HCT116 (cell line): ENCODE results near the gene OR8G1.

Experiments used
- ELF1 ChIP-seq: IDR thresholded peaks from 2 replicates; pipeline ENCODE4 v1.6.1; 2012; ENCODE audit warnings: low read depth, borderline replicate concordance
- EZH2 ChIP-seq: fragments of 200-600 bp; sonication (generic); IDR thresholded peaks from 2 replicates; pipeline ENCODE4 v1.6.1; 2017; ENCODE audit warnings: antibody characterized with exemption, mixed run types
- EZH2phosphoT487 ChIP-seq: fragments of 200-600 bp; IDR thresholded peaks from 2 replicates; pipeline ENCODE4 v1.6.1; 2018; ENCODE audit warnings: antibody characterized with exemption, borderline replicate concordance
- FOSL1 ChIP-seq: IDR thresholded peaks from 2 replicates; pipeline ENCODE4 v1.6.1; 2012; ENCODE audit warnings: low read depth
- JUND ChIP-seq: IDR thresholded peaks from 2 replicates; pipeline ENCODE4 v1.6.1; 2012
- POLR2A ChIP-seq: IDR thresholded peaks from 2 replicates; pipeline ENCODE4 v1.7.0; 2011; ENCODE audit warnings: borderline replicate concordance; ENCODE audit not compliant: insufficient read depth, insufficient read length; ENCODE audit errors: extremely low read depth
- POLR2AphosphoS5 ChIP-seq: IDR thresholded peaks from 2 replicates; pipeline ENCODE4 v1.6.1; 2011; ENCODE audit warnings: mild to moderate bottlenecking, low read depth, low read length, moderate library complexity
- TCF7L2 ChIP-seq: IDR thresholded peaks from 2 replicates; pipeline ENCODE4 v1.7.0; 2011; ENCODE audit warnings: borderline replicate concordance, inconsistent platforms; ENCODE audit not compliant: insufficient read depth, insufficient read length; ENCODE audit errors: extremely low read depth
- ZNF274 ChIP-seq: fragments of 200-500 bp; sonication (Bioruptor generic); IDR thresholded peaks from 2 replicates; pipeline ENCODE4 v1.6.1; 2014; ENCODE audit warnings: mild to moderate bottlenecking, low read depth, low read length, inconsistent platforms
- TF ChIP-seq, protein P1 (sequence below), 3 experiments: fragments of 200-600 bp in 1 of 3; sonication (generic) in 1 of 3; IDR thresholded peaks in 2 of 3; conservative IDR thresholded peaks in 1 of 3; 2 replicates each; pipeline ENCODE4 v1.5.1; 2012 to 2017; ENCODE audit warnings: low read depth in 2 of 3, low read length in 2 of 3, antibody characterized with exemption in 1 of 3, borderline replicate concordance in 1 of 3, control low read depth in 1 of 3, mild to moderate bottlenecking in 1 of 3, mixed read lengths in 1 of 3, mixed run types in 1 of 3, moderate library complexity in 1 of 3; ENCODE audit not compliant: insufficient read depth in 1 of 3
- TF ChIP-seq, protein P2 (sequence below): IDR thresholded peaks from 2 replicates; pipeline ENCODE4 v1.6.1; 2012

DNA sequence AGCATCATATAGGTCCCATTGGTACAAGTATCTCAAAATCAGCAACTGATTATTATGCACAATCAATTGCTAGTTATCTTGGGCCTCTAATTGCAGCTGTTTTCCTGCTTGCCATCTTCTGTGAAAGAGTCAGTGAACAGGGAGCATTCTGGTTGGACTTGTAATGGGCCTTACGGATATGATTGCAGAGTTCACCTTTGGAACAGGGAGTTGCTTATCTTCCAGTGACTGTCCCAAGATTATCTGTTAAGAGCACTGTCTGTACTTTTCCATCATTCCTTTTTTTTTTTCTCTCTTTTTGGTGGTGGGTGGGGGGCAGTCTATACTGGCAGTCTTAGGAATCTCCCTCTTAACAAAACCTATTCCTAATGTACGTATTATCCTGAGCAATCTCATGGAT, 33.1 kb downstream of the OR8G1 start:
- TF ChIP-seq ZNF274 (no peak), JUND (no peak), EZH2phosphoT487 (no peak), POLR2A (no peak), EZH2 (no peak), FOSL1 (no peak), TCF7L2 (no peak), ELF1 (no peak), POLR2AphosphoS5 (no peak)
- TF ChIP-seq, protein P1, sequence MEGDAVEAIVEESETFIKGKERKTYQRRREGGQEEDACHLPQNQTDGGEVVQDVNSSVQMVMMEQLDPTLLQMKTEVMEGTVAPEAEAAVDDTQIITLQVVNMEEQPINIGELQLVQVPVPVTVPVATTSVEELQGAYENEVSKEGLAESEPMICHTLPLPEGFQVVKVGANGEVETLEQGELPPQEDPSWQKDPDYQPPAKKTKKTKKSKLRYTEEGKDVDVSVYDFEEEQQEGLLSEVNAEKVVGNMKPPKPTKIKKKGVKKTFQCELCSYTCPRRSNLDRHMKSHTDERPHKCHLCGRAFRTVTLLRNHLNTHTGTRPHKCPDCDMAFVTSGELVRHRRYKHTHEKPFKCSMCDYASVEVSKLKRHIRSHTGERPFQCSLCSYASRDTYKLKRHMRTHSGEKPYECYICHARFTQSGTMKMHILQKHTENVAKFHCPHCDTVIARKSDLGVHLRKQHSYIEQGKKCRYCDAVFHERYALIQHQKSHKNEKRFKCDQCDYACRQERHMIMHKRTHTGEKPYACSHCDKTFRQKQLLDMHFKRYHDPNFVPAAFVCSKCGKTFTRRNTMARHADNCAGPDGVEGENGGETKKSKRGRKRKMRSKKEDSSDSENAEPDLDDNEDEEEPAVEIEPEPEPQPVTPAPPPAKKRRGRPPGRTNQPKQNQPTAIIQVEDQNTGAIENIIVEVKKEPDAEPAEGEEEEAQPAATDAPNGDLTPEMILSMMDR (IDR thresholded peaks at IDR 0.05 in 2 of 3, conservative IDR thresholded peaks at IDR 0.05 in 1 of 3; ENCODE audit: borderline replicate concordance in 1 of 3, insufficient read depth in 1 of 3, low read depth in 2 of 3, low read length in 2 of 3), result no peak
- TF ChIP-seq, protein P2, sequence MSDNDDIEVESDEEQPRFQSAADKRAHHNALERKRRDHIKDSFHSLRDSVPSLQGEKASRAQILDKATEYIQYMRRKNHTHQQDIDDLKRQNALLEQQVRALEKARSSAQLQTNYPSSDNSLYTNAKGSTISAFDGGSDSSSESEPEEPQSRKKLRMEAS, result no peak
